ENCODE measurements around the gene EIF2AK3.

DNA sequence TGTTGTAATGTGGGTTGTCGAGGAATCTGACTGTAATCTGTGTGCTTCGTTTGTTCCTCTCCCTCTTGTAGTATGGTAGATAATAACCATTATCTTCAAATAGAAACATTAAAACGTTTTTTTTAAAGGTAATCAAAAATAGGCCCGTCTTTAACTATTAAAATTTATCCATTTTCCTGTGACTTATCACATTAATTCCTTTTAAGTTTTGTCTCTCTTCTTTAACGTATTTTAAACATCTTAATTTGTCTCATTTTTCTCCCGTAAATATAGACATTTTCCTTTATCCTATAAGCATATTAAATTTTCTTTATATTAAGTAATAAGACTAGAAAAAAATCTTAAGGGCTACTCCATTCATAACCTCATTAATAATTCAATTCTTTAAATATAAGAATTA is 41.3 kb downstream of the EIF2AK3 start:
- TF ChIP-seq, protein P1, sequence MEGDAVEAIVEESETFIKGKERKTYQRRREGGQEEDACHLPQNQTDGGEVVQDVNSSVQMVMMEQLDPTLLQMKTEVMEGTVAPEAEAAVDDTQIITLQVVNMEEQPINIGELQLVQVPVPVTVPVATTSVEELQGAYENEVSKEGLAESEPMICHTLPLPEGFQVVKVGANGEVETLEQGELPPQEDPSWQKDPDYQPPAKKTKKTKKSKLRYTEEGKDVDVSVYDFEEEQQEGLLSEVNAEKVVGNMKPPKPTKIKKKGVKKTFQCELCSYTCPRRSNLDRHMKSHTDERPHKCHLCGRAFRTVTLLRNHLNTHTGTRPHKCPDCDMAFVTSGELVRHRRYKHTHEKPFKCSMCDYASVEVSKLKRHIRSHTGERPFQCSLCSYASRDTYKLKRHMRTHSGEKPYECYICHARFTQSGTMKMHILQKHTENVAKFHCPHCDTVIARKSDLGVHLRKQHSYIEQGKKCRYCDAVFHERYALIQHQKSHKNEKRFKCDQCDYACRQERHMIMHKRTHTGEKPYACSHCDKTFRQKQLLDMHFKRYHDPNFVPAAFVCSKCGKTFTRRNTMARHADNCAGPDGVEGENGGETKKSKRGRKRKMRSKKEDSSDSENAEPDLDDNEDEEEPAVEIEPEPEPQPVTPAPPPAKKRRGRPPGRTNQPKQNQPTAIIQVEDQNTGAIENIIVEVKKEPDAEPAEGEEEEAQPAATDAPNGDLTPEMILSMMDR (IDR thresholded peaks at IDR 0.05; ENCODE audit: control extremely low read depth in 1 of 3, insufficient read depth in 1 of 3, low read depth in 1 of 3, low read length in 3 of 3): no peak
- TF ChIP-seq, protein P2, sequence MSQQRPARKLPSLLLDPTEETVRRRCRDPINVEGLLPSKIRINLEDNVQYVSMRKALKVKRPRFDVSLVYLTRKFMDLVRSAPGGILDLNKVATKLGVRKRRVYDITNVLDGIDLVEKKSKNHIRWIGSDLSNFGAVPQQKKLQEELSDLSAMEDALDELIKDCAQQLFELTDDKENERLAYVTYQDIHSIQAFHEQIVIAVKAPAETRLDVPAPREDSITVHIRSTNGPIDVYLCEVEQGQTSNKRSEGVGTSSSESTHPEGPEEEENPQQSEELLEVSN (IDR thresholded peaks at IDR 0.05): no peak

Data from H1 (cell line).